ENCODE results near the gene PDPN. TPM values are rescaled to one million over a fixed set of nuclear protein-coding genes. Genes with fewer than 3 reads are reported as not detected.

The PDPN gene
- total and polyA plus RNA-seq, 2 experiments from 2014 or later = 67.3 to 82.8 TPM

DNA sequence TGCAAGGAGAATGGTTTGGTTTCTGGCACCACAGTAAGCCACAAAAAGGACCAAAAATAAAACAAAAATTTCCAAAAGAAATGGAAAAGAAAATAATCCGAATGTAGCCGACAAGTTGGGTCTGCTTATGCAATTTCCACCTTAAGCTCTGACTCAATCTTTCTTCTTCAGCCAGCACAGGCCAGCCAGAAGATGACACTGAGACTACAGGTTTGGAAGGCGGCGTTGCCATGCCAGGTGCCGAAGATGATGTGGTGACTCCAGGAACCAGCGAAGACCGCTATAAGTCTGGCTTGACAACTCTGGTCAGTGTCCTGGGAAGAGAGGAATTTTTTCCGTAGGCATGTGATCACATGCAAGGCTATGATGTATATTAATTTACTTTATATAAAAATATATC, 23.4 kb downstream of the PDPN start:
- no peaks in the 10 kb centered on the region for H3K27me3 ChIP-seq (ENCODE audit: insufficient read depth)
- no peak for TF ChIP-seq ETS1 (IDR thresholded peaks at IDR 0.05)
- TF ChIP-seq ZNF331 (CRISPR knock-in tag; IDR thresholded peaks at IDR 0.05; ENCODE audit: low read depth) = no peak
- no peak for TF ChIP-seq POLR2AphosphoS5 (IDR thresholded peaks at IDR 0.05; ENCODE audit: low read depth)
- TF ChIP-seq, protein P1, sequence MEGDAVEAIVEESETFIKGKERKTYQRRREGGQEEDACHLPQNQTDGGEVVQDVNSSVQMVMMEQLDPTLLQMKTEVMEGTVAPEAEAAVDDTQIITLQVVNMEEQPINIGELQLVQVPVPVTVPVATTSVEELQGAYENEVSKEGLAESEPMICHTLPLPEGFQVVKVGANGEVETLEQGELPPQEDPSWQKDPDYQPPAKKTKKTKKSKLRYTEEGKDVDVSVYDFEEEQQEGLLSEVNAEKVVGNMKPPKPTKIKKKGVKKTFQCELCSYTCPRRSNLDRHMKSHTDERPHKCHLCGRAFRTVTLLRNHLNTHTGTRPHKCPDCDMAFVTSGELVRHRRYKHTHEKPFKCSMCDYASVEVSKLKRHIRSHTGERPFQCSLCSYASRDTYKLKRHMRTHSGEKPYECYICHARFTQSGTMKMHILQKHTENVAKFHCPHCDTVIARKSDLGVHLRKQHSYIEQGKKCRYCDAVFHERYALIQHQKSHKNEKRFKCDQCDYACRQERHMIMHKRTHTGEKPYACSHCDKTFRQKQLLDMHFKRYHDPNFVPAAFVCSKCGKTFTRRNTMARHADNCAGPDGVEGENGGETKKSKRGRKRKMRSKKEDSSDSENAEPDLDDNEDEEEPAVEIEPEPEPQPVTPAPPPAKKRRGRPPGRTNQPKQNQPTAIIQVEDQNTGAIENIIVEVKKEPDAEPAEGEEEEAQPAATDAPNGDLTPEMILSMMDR (conservative IDR thresholded peaks at IDR 0.05; ENCODE audit: low read depth in 2 of 2) = no peak
- TF ChIP-seq EZH2 (IDR thresholded peaks at IDR 0.05; ENCODE audit: low read depth, unreplicated experiment) = no peak
- no peak for TF ChIP-seq NANOG (IDR thresholded peaks at IDR 0.05; ENCODE audit: borderline replicate concordance)
- no peak for TF ChIP-seq CREB1 (CRISPR knock-in tag; IDR thresholded peaks at IDR 0.05; ENCODE audit: low read depth)
- TF ChIP-seq, protein P2, sequence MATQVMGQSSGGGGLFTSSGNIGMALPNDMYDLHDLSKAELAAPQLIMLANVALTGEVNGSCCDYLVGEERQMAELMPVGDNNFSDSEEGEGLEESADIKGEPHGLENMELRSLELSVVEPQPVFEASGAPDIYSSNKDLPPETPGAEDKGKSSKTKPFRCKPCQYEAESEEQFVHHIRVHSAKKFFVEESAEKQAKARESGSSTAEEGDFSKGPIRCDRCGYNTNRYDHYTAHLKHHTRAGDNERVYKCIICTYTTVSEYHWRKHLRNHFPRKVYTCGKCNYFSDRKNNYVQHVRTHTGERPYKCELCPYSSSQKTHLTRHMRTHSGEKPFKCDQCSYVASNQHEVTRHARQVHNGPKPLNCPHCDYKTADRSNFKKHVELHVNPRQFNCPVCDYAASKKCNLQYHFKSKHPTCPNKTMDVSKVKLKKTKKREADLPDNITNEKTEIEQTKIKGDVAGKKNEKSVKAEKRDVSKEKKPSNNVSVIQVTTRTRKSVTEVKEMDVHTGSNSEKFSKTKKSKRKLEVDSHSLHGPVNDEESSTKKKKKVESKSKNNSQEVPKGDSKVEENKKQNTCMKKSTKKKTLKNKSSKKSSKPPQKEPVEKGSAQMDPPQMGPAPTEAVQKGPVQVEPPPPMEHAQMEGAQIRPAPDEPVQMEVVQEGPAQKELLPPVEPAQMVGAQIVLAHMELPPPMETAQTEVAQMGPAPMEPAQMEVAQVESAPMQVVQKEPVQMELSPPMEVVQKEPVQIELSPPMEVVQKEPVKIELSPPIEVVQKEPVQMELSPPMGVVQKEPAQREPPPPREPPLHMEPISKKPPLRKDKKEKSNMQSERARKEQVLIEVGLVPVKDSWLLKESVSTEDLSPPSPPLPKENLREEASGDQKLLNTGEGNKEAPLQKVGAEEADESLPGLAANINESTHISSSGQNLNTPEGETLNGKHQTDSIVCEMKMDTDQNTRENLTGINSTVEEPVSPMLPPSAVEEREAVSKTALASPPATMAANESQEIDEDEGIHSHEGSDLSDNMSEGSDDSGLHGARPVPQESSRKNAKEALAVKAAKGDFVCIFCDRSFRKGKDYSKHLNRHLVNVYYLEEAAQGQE (IDR thresholded peaks at IDR 0.05; ENCODE audit: unreplicated experiment) = no peak
- no peak for TF ChIP-seq JUNB (IDR thresholded peaks at IDR 0.05; ENCODE audit: unreplicated experiment)
- no peak for TF ChIP-seq ZNF114 (CRISPR knock-in tag; IDR thresholded peaks at IDR 0.05)
- TF ChIP-seq, protein P3, sequence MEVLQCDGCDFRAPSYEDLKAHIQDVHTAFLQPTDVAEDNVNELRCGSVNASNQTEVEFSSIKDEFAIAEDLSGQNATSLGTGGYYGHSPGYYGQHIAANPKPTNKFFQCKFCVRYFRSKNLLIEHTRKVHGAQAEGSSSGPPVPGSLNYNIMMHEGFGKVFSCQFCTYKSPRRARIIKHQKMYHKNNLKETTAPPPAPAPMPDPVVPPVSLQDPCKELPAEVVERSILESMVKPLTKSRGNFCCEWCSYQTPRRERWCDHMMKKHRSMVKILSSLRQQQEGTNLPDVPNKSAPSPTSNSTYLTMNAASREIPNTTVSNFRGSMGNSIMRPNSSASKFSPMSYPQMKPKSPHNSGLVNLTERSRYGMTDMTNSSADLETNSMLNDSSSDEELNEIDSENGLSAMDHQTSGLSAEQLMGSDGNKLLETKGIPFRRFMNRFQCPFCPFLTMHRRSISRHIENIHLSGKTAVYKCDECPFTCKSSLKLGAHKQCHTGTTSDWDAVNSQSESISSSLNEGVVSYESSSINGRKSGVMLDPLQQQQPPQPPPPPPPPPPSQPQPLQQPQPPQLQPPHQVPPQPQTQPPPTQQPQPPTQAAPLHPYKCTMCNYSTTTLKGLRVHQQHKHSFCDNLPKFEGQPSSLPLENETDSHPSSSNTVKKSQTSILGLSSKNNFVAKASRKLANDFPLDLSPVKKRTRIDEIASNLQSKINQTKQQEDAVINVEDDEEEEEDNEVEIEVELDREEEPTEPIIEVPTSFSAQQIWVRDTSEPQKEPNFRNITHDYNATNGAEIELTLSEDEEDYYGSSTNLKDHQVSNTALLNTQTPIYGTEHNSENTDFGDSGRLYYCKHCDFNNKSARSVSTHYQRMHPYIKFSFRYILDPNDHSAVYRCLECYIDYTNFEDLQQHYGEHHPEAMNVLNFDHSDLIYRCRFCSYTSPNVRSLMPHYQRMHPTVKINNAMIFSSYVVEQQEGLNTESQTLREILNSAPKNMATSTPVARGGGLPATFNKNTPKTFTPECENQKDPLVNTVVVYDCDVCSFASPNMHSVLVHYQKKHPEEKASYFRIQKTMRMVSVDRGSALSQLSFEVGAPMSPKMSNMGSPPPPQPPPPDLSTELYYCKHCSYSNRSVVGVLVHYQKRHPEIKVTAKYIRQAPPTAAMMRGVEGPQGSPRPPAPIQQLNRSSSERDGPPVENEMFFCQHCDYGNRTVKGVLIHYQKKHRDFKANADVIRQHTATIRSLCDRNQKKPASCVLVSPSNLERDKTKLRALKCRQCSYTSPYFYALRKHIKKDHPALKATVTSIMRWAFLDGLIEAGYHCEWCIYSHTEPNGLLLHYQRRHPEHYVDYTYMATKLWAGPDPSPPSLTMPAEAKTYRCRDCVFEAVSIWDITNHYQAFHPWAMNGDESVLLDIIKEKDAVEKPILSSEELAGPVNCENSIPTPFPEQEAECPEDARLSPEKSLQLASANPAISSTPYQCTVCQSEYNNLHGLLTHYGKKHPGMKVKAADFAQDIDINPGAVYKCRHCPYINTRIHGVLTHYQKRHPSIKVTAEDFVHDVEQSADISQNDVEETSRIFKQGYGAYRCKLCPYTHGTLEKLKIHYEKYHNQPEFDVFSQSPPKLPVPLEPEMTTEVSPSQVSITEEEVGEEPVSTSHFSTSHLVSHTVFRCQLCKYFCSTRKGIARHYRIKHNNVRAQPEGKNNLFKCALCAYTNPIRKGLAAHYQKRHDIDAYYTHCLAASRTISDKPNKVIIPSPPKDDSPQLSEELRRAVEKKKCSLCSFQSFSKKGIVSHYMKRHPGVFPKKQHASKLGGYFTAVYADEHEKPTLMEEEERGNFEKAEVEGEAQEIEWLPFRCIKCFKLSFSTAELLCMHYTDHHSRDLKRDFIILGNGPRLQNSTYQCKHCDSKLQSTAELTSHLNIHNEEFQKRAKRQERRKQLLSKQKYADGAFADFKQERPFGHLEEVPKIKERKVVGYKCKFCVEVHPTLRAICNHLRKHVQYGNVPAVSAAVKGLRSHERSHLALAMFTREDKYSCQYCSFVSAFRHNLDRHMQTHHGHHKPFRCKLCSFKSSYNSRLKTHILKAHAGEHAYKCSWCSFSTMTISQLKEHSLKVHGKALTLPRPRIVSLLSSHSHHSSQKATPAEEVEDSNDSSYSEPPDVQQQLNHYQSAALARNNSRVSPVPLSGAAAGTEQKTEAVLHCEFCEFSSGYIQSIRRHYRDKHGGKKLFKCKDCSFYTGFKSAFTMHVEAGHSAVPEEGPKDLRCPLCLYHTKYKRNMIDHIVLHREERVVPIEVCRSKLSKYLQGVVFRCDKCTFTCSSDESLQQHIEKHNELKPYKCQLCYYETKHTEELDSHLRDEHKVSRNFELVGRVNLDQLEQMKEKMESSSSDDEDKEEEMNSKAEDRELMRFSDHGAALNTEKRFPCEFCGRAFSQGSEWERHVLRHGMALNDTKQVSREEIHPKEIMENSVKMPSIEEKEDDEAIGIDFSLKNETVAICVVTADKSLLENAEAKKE (CRISPR knock-in tag; IDR thresholded peaks at IDR 0.05) = no peak
- TF ChIP-seq EZH2phosphoT487 (IDR thresholded peaks at IDR 0.05; ENCODE audit: unreplicated experiment) = no peak
- no peak for TF ChIP-seq STAT1 (IDR thresholded peaks at IDR 0.05; ENCODE audit: unreplicated experiment)
- peaks cover 37% of the 10 kb centered on the region for H3K36me3 ChIP-seq (ENCODE audit: insufficient read depth)
- Mint-ChIP-seq H3K36me3 (ENCODE audit: low read depth) (peaks cover 55% of the 10 kb centered on the region), H3K27ac (no peak overlapping the region), H3K4me1 (peaks cover 24% of the 10 kb centered on the region), H3K9me3 (no peaks in the 10 kb centered on the region), H3K27me3 (ENCODE audit: insufficient read depth, low read depth, poor library complexity) (no peaks in the 10 kb centered on the region), H3K4me3 (no peak overlapping the region)
- no peaks in the 10 kb centered on the region for H3F3A ChIP-seq (replicated peaks; ENCODE audit: low read depth)
- DNase-seq (ENCODE audit: low spot score) (no peak), ATAC-seq (no peak)
- H3K27ac ChIP-seq (ENCODE audit: low read depth) = no peak overlapping the region
- peaks cover 19% of the 10 kb centered on the region; the same call in 1 of the 2 replicates for H3K4me1 ChIP-seq (ENCODE audit: insufficient read depth)
- peaks cover 14% of the 10 kb centered on the region for H4K20me1 ChIP-seq (replicated peaks; ENCODE audit: insufficient read depth)
- no peak overlapping the region for H2AFZ ChIP-seq
- no peaks in the 10 kb centered on the region for H3K9me2 ChIP-seq (ENCODE audit: insufficient read depth)
- peaks cover 56% of the 10 kb centered on the region for H3K79me2 ChIP-seq (replicated peaks; ENCODE audit: insufficient read depth)
- no peak overlapping the region for H3K4me3 ChIP-seq
- H3K4me2 ChIP-seq = no peak overlapping the region

Measured in GM23338 (cell line).